Measurements from ENCODE around the gene DDX19B.
"Not testable (repeated sequence)": the region's sequence is repeated elsewhere in the genome, so short reads cannot be mapped to it uniquely, and the experiment has no call there.

DNA sequence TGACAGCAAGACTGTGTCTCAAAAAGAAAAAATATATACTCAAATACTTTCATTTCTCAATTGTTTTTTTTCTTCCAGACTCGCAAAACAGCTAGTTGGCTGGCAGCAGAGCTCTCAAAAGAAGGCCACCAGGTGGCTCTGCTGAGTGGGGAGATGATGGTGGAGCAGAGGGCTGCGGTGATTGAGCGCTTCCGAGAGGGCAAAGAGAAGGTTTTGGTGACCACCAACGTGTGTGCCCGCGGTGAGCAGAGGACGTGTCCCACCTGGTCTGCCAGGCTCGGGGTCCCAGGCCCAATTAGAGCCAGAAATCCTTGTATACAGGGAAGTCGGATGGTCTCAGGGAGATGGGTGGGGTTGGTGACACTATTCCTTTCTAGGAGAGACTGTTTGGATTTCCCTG lies 71.2 kb downstream of the DDX19B start:
- TF ChIP-seq, protein P1, sequence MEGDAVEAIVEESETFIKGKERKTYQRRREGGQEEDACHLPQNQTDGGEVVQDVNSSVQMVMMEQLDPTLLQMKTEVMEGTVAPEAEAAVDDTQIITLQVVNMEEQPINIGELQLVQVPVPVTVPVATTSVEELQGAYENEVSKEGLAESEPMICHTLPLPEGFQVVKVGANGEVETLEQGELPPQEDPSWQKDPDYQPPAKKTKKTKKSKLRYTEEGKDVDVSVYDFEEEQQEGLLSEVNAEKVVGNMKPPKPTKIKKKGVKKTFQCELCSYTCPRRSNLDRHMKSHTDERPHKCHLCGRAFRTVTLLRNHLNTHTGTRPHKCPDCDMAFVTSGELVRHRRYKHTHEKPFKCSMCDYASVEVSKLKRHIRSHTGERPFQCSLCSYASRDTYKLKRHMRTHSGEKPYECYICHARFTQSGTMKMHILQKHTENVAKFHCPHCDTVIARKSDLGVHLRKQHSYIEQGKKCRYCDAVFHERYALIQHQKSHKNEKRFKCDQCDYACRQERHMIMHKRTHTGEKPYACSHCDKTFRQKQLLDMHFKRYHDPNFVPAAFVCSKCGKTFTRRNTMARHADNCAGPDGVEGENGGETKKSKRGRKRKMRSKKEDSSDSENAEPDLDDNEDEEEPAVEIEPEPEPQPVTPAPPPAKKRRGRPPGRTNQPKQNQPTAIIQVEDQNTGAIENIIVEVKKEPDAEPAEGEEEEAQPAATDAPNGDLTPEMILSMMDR (IDR thresholded peaks at IDR 0.05 in 2 of 3, conservative IDR thresholded peaks at IDR 0.05 in 1 of 3; ENCODE audit: insufficient read depth in 2 of 3, low read depth in 1 of 3, low read length in 3 of 3) = peak; percentile 35 to 57 (median 50); a peak in 4 of 6 replicates
- TF ChIP-seq FOXM1 (IDR thresholded peaks at IDR 0.05; ENCODE audit: low read depth); FOXM1 (CRISPR knock-in tag; IDR thresholded peaks at IDR 0.05; ENCODE audit: low read depth); JUND (IDR thresholded peaks at IDR 0.05; ENCODE audit: borderline replicate concordance, low read depth, low read length); JUND (tag; IDR thresholded peaks at IDR 0.05; ENCODE audit: borderline replicate concordance, low read depth, low read length); POLR2B (IDR thresholded peaks at IDR 0.05; ENCODE audit: low read depth, partially characterized antibody); EZH2 (IDR thresholded peaks at IDR 0.05; ENCODE audit: borderline replicate concordance, low read depth, low read length); KLF1 (tag; IDR thresholded peaks at IDR 0.05); MYC (IDR thresholded peaks at IDR 0.05; ENCODE audit: low read depth, low read length); MYC (CRISPR knock-in tag; IDR thresholded peaks at IDR 0.05; ENCODE audit: borderline replicate concordance, low read depth); JUN (IDR thresholded peaks at IDR 0.05; ENCODE audit: borderline replicate concordance, low read depth, low read length); JUN (CRISPR knock-in tag; IDR thresholded peaks at IDR 0.05; ENCODE audit: borderline replicate concordance); PHB2 (IDR thresholded peaks at IDR 0.05; ENCODE audit: low read depth): not testable (repeated sequence)
- peak; percentile 38 for TF ChIP-seq SMC3 (conservative IDR thresholded peaks at IDR 0.05; ENCODE audit: insufficient read depth, low read depth, low read length)
- TF ChIP-seq, protein P2, sequence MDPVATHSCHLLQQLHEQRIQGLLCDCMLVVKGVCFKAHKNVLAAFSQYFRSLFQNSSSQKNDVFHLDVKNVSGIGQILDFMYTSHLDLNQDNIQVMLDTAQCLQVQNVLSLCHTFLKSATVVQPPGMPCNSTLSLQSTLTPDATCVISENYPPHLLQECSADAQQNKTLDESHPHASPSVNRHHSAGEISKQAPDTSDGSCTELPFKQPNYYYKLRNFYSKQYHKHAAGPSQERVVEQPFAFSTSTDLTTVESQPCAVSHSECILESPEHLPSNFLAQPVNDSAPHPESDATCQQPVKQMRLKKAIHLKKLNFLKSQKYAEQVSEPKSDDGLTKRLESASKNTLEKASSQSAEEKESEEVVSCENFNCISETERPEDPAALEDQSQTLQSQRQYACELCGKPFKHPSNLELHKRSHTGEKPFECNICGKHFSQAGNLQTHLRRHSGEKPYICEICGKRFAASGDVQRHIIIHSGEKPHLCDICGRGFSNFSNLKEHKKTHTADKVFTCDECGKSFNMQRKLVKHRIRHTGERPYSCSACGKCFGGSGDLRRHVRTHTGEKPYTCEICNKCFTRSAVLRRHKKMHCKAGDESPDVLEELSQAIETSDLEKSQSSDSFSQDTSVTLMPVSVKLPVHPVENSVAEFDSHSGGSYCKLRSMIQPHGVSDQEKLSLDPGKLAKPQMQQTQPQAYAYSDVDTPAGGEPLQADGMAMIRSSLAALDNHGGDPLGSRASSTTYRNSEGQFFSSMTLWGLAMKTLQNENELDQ (CRISPR knock-in tag; IDR thresholded peaks at IDR 0.05; ENCODE audit: borderline replicate concordance) = not testable (repeated sequence)
- TF ChIP-seq, protein P3, sequence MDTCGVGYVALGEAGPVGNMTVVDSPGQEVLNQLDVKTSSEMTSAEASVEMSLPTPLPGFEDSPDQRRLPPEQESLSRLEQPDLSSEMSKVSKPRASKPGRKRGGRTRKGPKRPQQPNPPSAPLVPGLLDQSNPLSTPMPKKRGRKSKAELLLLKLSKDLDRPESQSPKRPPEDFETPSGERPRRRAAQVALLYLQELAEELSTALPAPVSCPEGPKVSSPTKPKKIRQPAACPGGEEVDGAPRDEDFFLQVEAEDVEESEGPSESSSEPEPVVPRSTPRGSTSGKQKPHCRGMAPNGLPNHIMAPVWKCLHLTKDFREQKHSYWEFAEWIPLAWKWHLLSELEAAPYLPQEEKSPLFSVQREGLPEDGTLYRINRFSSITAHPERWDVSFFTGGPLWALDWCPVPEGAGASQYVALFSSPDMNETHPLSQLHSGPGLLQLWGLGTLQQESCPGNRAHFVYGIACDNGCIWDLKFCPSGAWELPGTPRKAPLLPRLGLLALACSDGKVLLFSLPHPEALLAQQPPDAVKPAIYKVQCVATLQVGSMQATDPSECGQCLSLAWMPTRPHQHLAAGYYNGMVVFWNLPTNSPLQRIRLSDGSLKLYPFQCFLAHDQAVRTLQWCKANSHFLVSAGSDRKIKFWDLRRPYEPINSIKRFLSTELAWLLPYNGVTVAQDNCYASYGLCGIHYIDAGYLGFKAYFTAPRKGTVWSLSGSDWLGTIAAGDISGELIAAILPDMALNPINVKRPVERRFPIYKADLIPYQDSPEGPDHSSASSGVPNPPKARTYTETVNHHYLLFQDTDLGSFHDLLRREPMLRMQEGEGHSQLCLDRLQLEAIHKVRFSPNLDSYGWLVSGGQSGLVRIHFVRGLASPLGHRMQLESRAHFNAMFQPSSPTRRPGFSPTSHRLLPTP (IDR thresholded peaks at IDR 0.05; ENCODE audit: borderline replicate concordance, extremely low read depth, insufficient read length) = not testable (repeated sequence)
- TF ChIP-seq, protein P4, sequence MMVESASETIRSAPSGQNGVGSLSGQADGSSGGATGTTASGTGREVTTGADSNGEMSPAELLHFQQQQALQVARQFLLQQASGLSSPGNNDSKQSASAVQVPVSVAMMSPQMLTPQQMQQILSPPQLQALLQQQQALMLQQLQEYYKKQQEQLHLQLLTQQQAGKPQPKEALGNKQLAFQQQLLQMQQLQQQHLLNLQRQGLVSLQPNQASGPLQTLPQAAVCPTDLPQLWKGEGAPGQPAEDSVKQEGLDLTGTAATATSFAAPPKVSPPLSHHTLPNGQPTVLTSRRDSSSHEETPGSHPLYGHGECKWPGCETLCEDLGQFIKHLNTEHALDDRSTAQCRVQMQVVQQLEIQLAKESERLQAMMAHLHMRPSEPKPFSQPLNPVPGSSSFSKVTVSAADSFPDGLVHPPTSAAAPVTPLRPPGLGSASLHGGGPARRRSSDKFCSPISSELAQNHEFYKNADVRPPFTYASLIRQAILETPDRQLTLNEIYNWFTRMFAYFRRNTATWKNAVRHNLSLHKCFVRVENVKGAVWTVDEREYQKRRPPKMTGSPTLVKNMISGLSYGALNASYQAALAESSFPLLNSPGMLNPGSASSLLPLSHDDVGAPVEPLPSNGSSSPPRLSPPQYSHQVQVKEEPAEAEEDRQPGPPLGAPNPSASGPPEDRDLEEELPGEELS (CRISPR knock-in tag; IDR thresholded peaks at IDR 0.05; ENCODE audit: borderline replicate concordance) = not testable (repeated sequence)

All from K562 (cell line).